ENCODE results near the gene ALDOB.

The ALDOB gene

GRCh38 chr9:101435601-101436079 is at the start of gene ALDOB:
Gene ALDOB, minus strand, starts transcription at chr9:101435774. Its CDS starts 4,887 bp downstream, at chr9:101430887.
- Mint-ChIP-seq H3K27me3 (ENCODE audit: low read depth) (peaks cover 5% of the 10 kb centered on the region), H3K27ac (no peak within 1 kb of the TSS)

GRCh38 chr9:101484046-101484445 is 48.5 kb upstream of the ALDOB start:
- Mint-ChIP-seq H3K4me1 (ENCODE audit: low read depth) (peaks cover 2% of the 10 kb centered on the region), H3K4me3 (no peak overlapping the region), H3K27ac (no peak overlapping the region), H3K36me3 (ENCODE audit: low read depth) (no peaks in the 10 kb centered on the region), H3K9me3 (no peaks in the 10 kb centered on the region), H3K27me3 (ENCODE audit: low read depth) (peaks cover 51% of the 10 kb centered on the region)

More at GRCh38 chr9:101435601-101436079, at the start of gene ALDOB:
- Mint-ChIP-seq H3K9me3 (no peaks in the 10 kb centered on the region), H3K36me3 (ENCODE audit: low read depth) (no peaks in the 10 kb centered on the region), H3K4me3 (no peak within 1 kb of the TSS), H3K4me1 (ENCODE audit: low read depth) (no peaks in the 10 kb centered on the region)

- Mint-ChIP-seq H3K9me3 (no peaks in the 10 kb centered on the region), H3K4me1 (ENCODE audit: low read depth) (no peaks in the 10 kb centered on the region), H3K36me3 (ENCODE audit: low read depth) (no peaks in the 10 kb centered on the region), H3K27ac (no peak overlapping the region), H3K27me3 (ENCODE audit: low read depth) (peaks cover 35% of the 10 kb centered on the region), H3K4me3 (no peak overlapping the region)
Observed at GRCh38 chr9:101481261-101481660, 45.7 kb upstream of the ALDOB start.

GRCh38 chr9:101480386-101480785 is 44.8 kb upstream of the ALDOB start:
- Mint-ChIP-seq H3K4me1 (ENCODE audit: low read depth) (no peaks in the 10 kb centered on the region), H3K36me3 (ENCODE audit: low read depth) (no peaks in the 10 kb centered on the region), H3K27ac (no peak overlapping the region), H3K9me3 (no peaks in the 10 kb centered on the region), H3K27me3 (ENCODE audit: low read depth) (peaks cover 26% of the 10 kb centered on the region), H3K4me3 (no peak overlapping the region)

- Mint-ChIP-seq H3K4me3 (no peak overlapping the region), H3K9me3 (no peaks in the 10 kb centered on the region), H3K36me3 (ENCODE audit: low read depth) (no peaks in the 10 kb centered on the region), H3K27ac (no peak overlapping the region), H3K27me3 (ENCODE audit: low read depth) (peaks cover 17% of the 10 kb centered on the region), H3K4me1 (ENCODE audit: low read depth) (no peaks in the 10 kb centered on the region)
Observed at GRCh38 chr9:101479338-101480030, 43.9 kb upstream of the ALDOB start.

GRCh38 chr9:101478906-101479305 is 43.3 kb upstream of the ALDOB start:
- no peaks in the 10 kb centered on the region for H3K9me3 Mint-ChIP-seq
- H3K27me3 Mint-ChIP-seq (ENCODE audit: low read depth): peaks cover 11% of the 10 kb centered on the region
- no peaks in the 10 kb centered on the region for H3K4me1 Mint-ChIP-seq (ENCODE audit: low read depth)
- H3K27ac Mint-ChIP-seq: no peak overlapping the region
- no peaks in the 10 kb centered on the region for H3K36me3 Mint-ChIP-seq (ENCODE audit: low read depth)
- H3K4me3 Mint-ChIP-seq: no peak overlapping the region

GRCh38 chr9:101478444-101478843 is 42.9 kb upstream of the ALDOB start:
- no peaks in the 10 kb centered on the region for H3K36me3 Mint-ChIP-seq (ENCODE audit: low read depth)
- H3K9me3 Mint-ChIP-seq: no peaks in the 10 kb centered on the region
- no peak overlapping the region for H3K4me3 Mint-ChIP-seq
- peaks cover 8% of the 10 kb centered on the region for H3K27me3 Mint-ChIP-seq (ENCODE audit: low read depth)
- no peaks in the 10 kb centered on the region for H3K4me1 Mint-ChIP-seq (ENCODE audit: low read depth)
- no peak overlapping the region for H3K27ac Mint-ChIP-seq

GRCh38 chr9:101477736-101478135 is 42.2 kb upstream of the ALDOB start:
- Mint-ChIP-seq H3K27me3 (ENCODE audit: low read depth) (peaks cover 8% of the 10 kb centered on the region), H3K4me1 (ENCODE audit: low read depth) (no peaks in the 10 kb centered on the region), H3K27ac (no peak overlapping the region)

GRCh38 chr9:101477214-101477613 is 41.6 kb upstream of the ALDOB start:
- H3K27ac Mint-ChIP-seq: no peak overlapping the region
- peaks cover 3% of the 10 kb centered on the region for H3K27me3 Mint-ChIP-seq (ENCODE audit: low read depth)
- no peaks in the 10 kb centered on the region for H3K36me3 Mint-ChIP-seq (ENCODE audit: low read depth)
- H3K4me1 Mint-ChIP-seq (ENCODE audit: low read depth): no peaks in the 10 kb centered on the region
- no peaks in the 10 kb centered on the region for H3K9me3 Mint-ChIP-seq
- H3K4me3 Mint-ChIP-seq: no peak overlapping the region

More at GRCh38 chr9:101477736-101478135, 42.2 kb upstream of the ALDOB start:
- Mint-ChIP-seq H3K4me3 (no peak overlapping the region), H3K36me3 (ENCODE audit: low read depth) (no peaks in the 10 kb centered on the region), H3K9me3 (no peaks in the 10 kb centered on the region)

- no peaks in the 10 kb centered on the region for H3K36me3 Mint-ChIP-seq (ENCODE audit: low read depth)
- H3K27ac Mint-ChIP-seq: no peak overlapping the region
- peaks cover 3% of the 10 kb centered on the region for H3K27me3 Mint-ChIP-seq (ENCODE audit: low read depth)
- no peaks in the 10 kb centered on the region for H3K4me1 Mint-ChIP-seq (ENCODE audit: low read depth)
- no peaks in the 10 kb centered on the region for H3K9me3 Mint-ChIP-seq
- no peak overlapping the region for H3K4me3 Mint-ChIP-seq
Observed at GRCh38 chr9:101476576-101477208, 41.1 kb upstream of the ALDOB start.

GRCh38 chr9:101472891-101473290 is 37.3 kb upstream of the ALDOB start:
- Mint-ChIP-seq H3K36me3 (ENCODE audit: low read depth) (no peaks in the 10 kb centered on the region), H3K4me3 (no peak overlapping the region), H3K27me3 (ENCODE audit: low read depth) (peaks cover 11% of the 10 kb centered on the region), H3K27ac (no peak overlapping the region), H3K4me1 (ENCODE audit: low read depth) (no peaks in the 10 kb centered on the region), H3K9me3 (no peaks in the 10 kb centered on the region)

- H3K27me3 Mint-ChIP-seq (ENCODE audit: low read depth): peaks cover 17% of the 10 kb centered on the region
Observed at GRCh38 chr9:101470929-101471328, 35.4 kb upstream of the ALDOB start.

GRCh38 chr9:101470021-101470420 is 34.4 kb upstream of the ALDOB start:
- no peaks in the 10 kb centered on the region for H3K36me3 Mint-ChIP-seq (ENCODE audit: low read depth)
- H3K27me3 Mint-ChIP-seq (ENCODE audit: low read depth): peaks cover 17% of the 10 kb centered on the region
- H3K4me1 Mint-ChIP-seq (ENCODE audit: low read depth): no peaks in the 10 kb centered on the region

More at GRCh38 chr9:101470929-101471328, 35.4 kb upstream of the ALDOB start:
- Mint-ChIP-seq H3K9me3 (no peaks in the 10 kb centered on the region), H3K36me3 (ENCODE audit: low read depth) (no peaks in the 10 kb centered on the region), H3K4me1 (ENCODE audit: low read depth) (no peaks in the 10 kb centered on the region), H3K4me3 (no peak overlapping the region), H3K27ac (no peak overlapping the region)

GRCh38 chr9:101469026-101469425 is 33.5 kb upstream of the ALDOB start:
- Mint-ChIP-seq H3K27ac (no peak overlapping the region), H3K27me3 (ENCODE audit: low read depth) (peaks cover 17% of the 10 kb centered on the region), H3K4me1 (ENCODE audit: low read depth) (no peaks in the 10 kb centered on the region), H3K9me3 (no peaks in the 10 kb centered on the region), H3K4me3 (no peak overlapping the region), H3K36me3 (ENCODE audit: low read depth) (no peaks in the 10 kb centered on the region)

More at GRCh38 chr9:101470021-101470420, 34.4 kb upstream of the ALDOB start:
- no peaks in the 10 kb centered on the region for H3K9me3 Mint-ChIP-seq
- H3K27ac Mint-ChIP-seq: no peak overlapping the region
- H3K4me3 Mint-ChIP-seq: no peak overlapping the region

GRCh38 chr9:101468116-101468515 is 32.5 kb upstream of the ALDOB start:
- H3K9me3 Mint-ChIP-seq: no peaks in the 10 kb centered on the region
- H3K27ac Mint-ChIP-seq: no peak overlapping the region
- H3K4me1 Mint-ChIP-seq (ENCODE audit: low read depth): no peaks in the 10 kb centered on the region
- no peaks in the 10 kb centered on the region for H3K36me3 Mint-ChIP-seq (ENCODE audit: low read depth)
- H3K27me3 Mint-ChIP-seq (ENCODE audit: low read depth): peaks cover 18% of the 10 kb centered on the region
- H3K4me3 Mint-ChIP-seq: no peak overlapping the region
